Pancreas (tissue), 10 donors: ENCODE measurements around the gene CXXC5. TPM values are rescaled to one million over a fixed set of nuclear protein-coding genes. Genes with fewer than 3 reads are reported as not detected.

Experiments used
- ATAC-seq, 4 donors: fragments of 200-7000 bp; cut with Tn5 transposase; one replicate each; pipeline versions ENCODE4 v1.8.0 to v1.9.1; 2020; ENCODE audit warnings: mild to moderate bottlenecking in 4 of 4, moderate library complexity in 4 of 4
- DNase-seq, 6 donors: peaks; one replicate each; pipeline ENCODE4 v3.0.0-alpha.2; 2020
- FAIRE-seq: peaks from 2 replicates; lab custom pipeline; 2012; peaks lifted over from hg19 to GRCh38; lab: Jason Lieb, UNC
- H3K27ac ChIP-seq, 4 donors: fragments of 200-600 bp; sonication (generic); 1 replicate in 3 of 4; 2 replicates in 1 of 4; pipeline versions ENCODE4 v1.5.0 to v1.8.0; 2020
- H3K27me3 ChIP-seq, 4 donors: fragments of 200-600 bp; one replicate each; pipeline ENCODE4 v1.8.0; 2021
- H3K36me3 ChIP-seq, 3 donors: fragments of 200-600 bp; sonication (generic) in 1 of 3; one replicate each; pipeline versions ENCODE4 v1.5.0 to v1.8.0; 2020 to 2021
- H3K4me1 ChIP-seq, 3 donors: fragments of 200-600 bp; one replicate each; pipeline ENCODE4 v1.8.0; 2021
- H3K4me3 ChIP-seq, 4 donors: fragments of 200-600 bp; sonication (generic) in 2 of 4; one replicate each; pipeline versions ENCODE4 v1.5.0 to v1.8.0; 2020 to 2021
- H3K9me3 ChIP-seq, 4 donors: fragments of 200-600 bp; one replicate each; pipeline ENCODE4 v1.8.0; 2021
- CTCF ChIP-seq, 4 donors: fragments of 200-600 bp; sonication (generic) in 3 of 4; IDR thresholded peaks; one replicate each; pipeline versions ENCODE4 v1.5.0 to v1.8.0; 2021; ENCODE audit warnings: antibody characterized with exemption in 4 of 4
- WGBS, 2 donors: extraction: QIAGEN DNeasy Blood & Tissue Kit; methylation state at CpG; one replicate each; pipeline ENCODE4 v1.1.7; 2013; 5-methylcytosine and 5-hydroxymethylcytosine counted together
- intact Hi-C, 3 donors: fragments of 100-400 bp; cut with DNase I; formaldehyde crosslinking; loops; one replicate each; pipeline versions ENCODE4 v1.11.1 to v1.14.2; 2022
- polyA plus RNA-seq, 2 donors: library from polyadenylated mRNA; stranded (reverse); fragments of 200-250 nt; gene quantifications; one replicate each; pipeline ENCODE4 v1.2.3, GENCODE V29; 2013
- total RNA-seq, 6 donors: library from RNA; stranded (reverse); fragmentation: NEBNext Ultra II Directional in 4 of 6; extraction: Animal tissue kit (Norgen Biotek cat#: 25700) in 4 of 6; gene quantifications; one replicate each; pipeline versions ENCODE4 v1.2.1 to v1.2.4, GENCODE V29; 2021 to 2023
- donor health status: healthy with polysubstance abuse.
- donor health status: DM: no; HTN: no; CAD: no; lungs with moderate emphysema.
- donor health status: DM: no; HTN: no; CAD: no.
- donor health status: control.
- donor health status: control.
- donor health status: Bipolar disorder and iron deficiency.
- donor health status: DM: yes; HTN: yes; CAD: no.
- donor health status: DM: no; HTN: no; CAD: no.
- donor health status: DM: no; HTN: no; CAD: no.
- donor health status: DM: yes; HTN: yes; CAD: no.

Gene CXXC5
- total and polyA plus RNA-seq, 8 donors = 33.0 to 70.5 (median 44.1) TPM

- Histone ChIP-seq H3K4me1 (peaks cover 48 to 59% (median 55%) of the 10 kb centered on the region in 3 donors), H3K4me3 (no peak overlapping the region), H3K9me3 (no peaks in the 10 kb centered on the region), H3K27me3 (no peaks in the 10 kb centered on the region), H3K27ac (peak overlapping the region; percentile 45 to 82 (median 68)), H3K36me3 (no peaks in the 10 kb centered on the region)
- FAIRE-seq (no peak), DNase-seq (peak in 4 of 6 donors; percentile 60 to 82 (median 68)), ATAC-seq (peak; percentile 1 to 20 (median 4))
- intact Hi-C loops = loop anchor here in 1 of 3 donors (5.0 kb wide), 1 partner anchor 58 kb away; no protein-coding TSS in a partner anchor
- TF ChIP-seq CTCF (IDR thresholded peaks at IDR 0.05) = peak in 1 of 4 donors; percentile 27
- 7 to 9% methylated on average over 16 of the region's 16 CpGs for WGBS, 2 donors
These were observed 42.1 kb downstream of the CXXC5 start for GRCh38 chr5:139690064-139690802.

GRCh38 chr5:139690803-139691629, 42.9 kb downstream of the CXXC5 start:
- DNase-seq (peak in 1 of 6 donors; percentile 42), FAIRE-seq (no peak), ATAC-seq (no peak)
- no peaks in the 10 kb centered on the region for H3K9me3 ChIP-seq
- no peak overlapping the region for H3K4me3 ChIP-seq
- H3K27me3 ChIP-seq = no peaks in the 10 kb centered on the region
- 74 to 84% methylated on average over 5 to 6 of the region's 6 CpGs for WGBS, 2 donors
- intact Hi-C loops = loop anchor here in 1 of 3 donors (5.0 kb wide), 1 partner anchor 59 kb away; no protein-coding TSS in a partner anchor
- peak overlapping the region; percentile 45 to 82 (median 68) for H3K27ac ChIP-seq
- H3K4me1 ChIP-seq = peaks cover 43 to 57% (median 48%) of the 10 kb centered on the region in 3 donors
- no peak for TF ChIP-seq CTCF (IDR thresholded peaks at IDR 0.05)
- H3K36me3 ChIP-seq = no peaks in the 10 kb centered on the region

- intact Hi-C loops = loop anchor here in 1 of 3 donors (5.0 kb wide), 1 partner anchor 60 kb away; no protein-coding TSS in a partner anchor
- no peak for DNase-seq
These were observed 44.0 kb downstream of the CXXC5 start for GRCh38 chr5:139692148-139692547.

GRCh38 chr5:139692679-139693308, 44.6 kb downstream of the CXXC5 start:
- no peak for TF ChIP-seq CTCF (IDR thresholded peaks at IDR 0.05)
- H3K27ac ChIP-seq = no peak overlapping the region
- no peaks in the 10 kb centered on the region for H3K9me3 ChIP-seq
- intact Hi-C loops = loop anchor here in 1 of 3 donors (5.0 kb wide), 1 partner anchor 60 kb away; no protein-coding TSS in a partner anchor
- 78 to 79% methylated on average over 8 of the region's 8 CpGs for WGBS, 2 donors
- DNase-seq (peak in 2 of 6 donors; percentile 21 to 41), ATAC-seq (no peak), FAIRE-seq (no peak)
- H3K36me3 ChIP-seq = no peaks in the 10 kb centered on the region
- no peaks in the 10 kb centered on the region for H3K27me3 ChIP-seq
- H3K4me1 ChIP-seq = peaks cover 41 to 57% (median 47%) of the 10 kb centered on the region in 3 donors
- H3K4me3 ChIP-seq = no peak overlapping the region

More at GRCh38 chr5:139692148-139692547, 44.0 kb downstream of the CXXC5 start:
- Histone ChIP-seq H3K4me1 (peaks cover 42 to 59% (median 49%) of the 10 kb centered on the region in 3 donors), H3K36me3 (no peaks in the 10 kb centered on the region), H3K4me3 (no peak overlapping the region), H3K27me3 (no peaks in the 10 kb centered on the region), H3K9me3 (no peaks in the 10 kb centered on the region), H3K27ac (no peak overlapping the region)
- WGBS, 2 donors = 93 to 97% methylated on average over 6 of the region's 6 CpGs
- no peak for FAIRE-seq
- ATAC-seq = no peak
- no peak for TF ChIP-seq CTCF (IDR thresholded peaks at IDR 0.05)
